CD4-positive, alpha-beta T cell (primary cell): ENCODE data around the gene DUS4L. TPM values are rescaled to one million over a fixed set of nuclear protein-coding genes. Genes with fewer than 3 reads are reported as not detected.

Source experiments
- ATAC-seq: fragments of 200-7000 bp; cut with Tn5 transposase; one replicate; pipeline ENCODE4 v1.10.0; 2022; ENCODE audit warnings: mild to moderate bottlenecking; ENCODE audit not compliant: poor library complexity
- CTCF ChIA-PET: fragments of 350-600 bp; sonication (Branson Sonifier 250); formaldehyde crosslinking; loops from one replicate; lab custom pipeline; 2021; ENCODE audit warnings: antibody characterized with exemption, inconsistent platforms; lab: Charles Lee
- POLR2A ChIA-PET: fragments of 350-600 bp; sonication (Branson Sonifier 250); formaldehyde crosslinking; loops from one replicate; lab custom pipeline; 2021; ENCODE audit warnings: antibody characterized with exemption, inconsistent platforms; lab: Charles Lee
- DNase-seq, 14 experiments: peaks; one replicate each; pipeline ENCODE4 v3.0.0-alpha.2; 2013 to 2020; ENCODE audit warnings: mixed read lengths in 2 of 14
- H3K27ac ChIP-seq, 2 donors: one replicate each; pipeline versions ENCODE4 v1.5.1 to v1.7.0; 2013; ENCODE audit warnings: low read length in 2 of 2, low read depth in 1 of 2, mild to moderate bottlenecking in 1 of 2
- H3K27me3 ChIP-seq, 2 experiments: 1 replicate in 1 of 2; 2 replicates in 1 of 2; pipeline versions ENCODE4 v1.6.1 to v1.7.0; 2013; ENCODE audit warnings: low read length in 2 of 2, control low read depth in 1 of 2, mild to moderate bottlenecking in 1 of 2, moderate library complexity in 1 of 2; ENCODE audit not compliant: insufficient read depth in 2 of 2, control insufficient read depth in 1 of 2
- H3K36me3 ChIP-seq: one replicate; pipeline ENCODE4 v1.6.1; 2013; ENCODE audit warnings: low read length, control low read depth; ENCODE audit not compliant: insufficient read depth
- H3K4me1 ChIP-seq: one replicate; pipeline ENCODE4 v1.6.1; 2013; ENCODE audit warnings: low read length, control low read depth; ENCODE audit not compliant: insufficient read depth
- H3K4me3 ChIP-seq: one replicate; pipeline ENCODE4 v1.5.1; 2013; ENCODE audit warnings: mild to moderate bottlenecking, low read length, moderate library complexity
- H3K9me3 ChIP-seq, 2 experiments: 1 replicate in 1 of 2; 2 replicates in 1 of 2; pipeline versions ENCODE4 v1.6.1 to v1.7.0; 2013; ENCODE audit warnings: low read length in 2 of 2, mild to moderate bottlenecking in 2 of 2, control low read depth in 1 of 2, moderate library complexity in 1 of 2; ENCODE audit not compliant: control insufficient read depth in 1 of 2, insufficient read depth in 1 of 2
- H3K27ac Mint-ChIP-seq: one replicate; pipeline ENCODE4 v1.8.0; 2020; ENCODE audit warnings: mixed read lengths
- H3K27me3 Mint-ChIP-seq: one replicate; pipeline ENCODE4 v1.8.0; 2021; ENCODE audit warnings: mixed read lengths
- H3K36me3 Mint-ChIP-seq: one replicate; pipeline ENCODE4 v1.8.0; 2021; ENCODE audit warnings: low read depth, mixed read lengths
- H3K4me1 Mint-ChIP-seq: one replicate; pipeline ENCODE4 v1.8.0; 2021; ENCODE audit warnings: low read depth, mixed read lengths
- H3K4me3 Mint-ChIP-seq: one replicate; pipeline ENCODE4 v1.8.0; 2020; ENCODE audit warnings: mild to moderate bottlenecking, mixed read lengths
- H3K9me3 Mint-ChIP-seq: one replicate; pipeline ENCODE4 v1.8.0; 2020; ENCODE audit warnings: mixed read lengths
- CTCF ChIP-seq: fragments of 200-600 bp; IDR thresholded peaks from one replicate; pipeline ENCODE4 v1.8.0; 2022; ENCODE audit warnings: antibody characterized with exemption, mild to moderate bottlenecking
- intact Hi-C, 2 experiments: fragments of 100-400 bp; cut with DNase I in 1 of 2; cut with micrococcal nuclease in 1 of 2; formaldehyde crosslinking; loops; one replicate each; pipeline versions ENCODE4 v1.15.1 to v1.9.0; 2023 to 2025; cut with DNase I, micrococcal nuclease
- total RNA-seq, 174 experiments: library from RNA in 2 of 174; stranded (reverse) in 2 of 174; gene quantifications; one replicate each; pipeline ENCODE4 v1.2.3 and lab custom pipeline; 2021 to 2026

Gene DUS4L
- total RNA-seq, 2 experiments from 2014 or later = 14.3 to 14.4 TPM

- DNase-seq (no peak), ATAC-seq (no peak)
- H3K4me3 ChIP-seq = no peak overlapping the region
- no peak overlapping the region for H3K27ac ChIP-seq
- no peak overlapping the region for H3K27ac Mint-ChIP-seq
- ChIA-PET POLR2A (no interaction called here), CTCF (no interaction called here)
- H3K9me3 Mint-ChIP-seq = no peaks in the 10 kb centered on the region
- H3K27me3 ChIP-seq = no peaks in the 10 kb centered on the region
- H3K4me1 ChIP-seq = no peaks in the 10 kb centered on the region
- H3K4me3 Mint-ChIP-seq = no peak overlapping the region
- H3K36me3 ChIP-seq = peaks cover 19% of the 10 kb centered on the region
- no peaks in the 10 kb centered on the region for H3K9me3 ChIP-seq
- peaks cover 47% of the 10 kb centered on the region for H3K36me3 Mint-ChIP-seq
- no peaks in the 10 kb centered on the region for H3K4me1 Mint-ChIP-seq
- no peaks in the 10 kb centered on the region for H3K27me3 Mint-ChIP-seq
- intact Hi-C loops = no loop called here
- TF ChIP-seq CTCF = no peak
These were observed 50.2 kb downstream of the DUS4L start for GRCh38 chr7:107613948-107614347.

GRCh38 chr7:107614425-107614824 is 50.7 kb downstream of the DUS4L start:
- Mint-ChIP-seq H3K36me3 (peaks cover 47% of the 10 kb centered on the region), H3K9me3 (no peaks in the 10 kb centered on the region), H3K4me1 (no peaks in the 10 kb centered on the region), H3K27me3 (no peaks in the 10 kb centered on the region), H3K27ac (no peak overlapping the region), H3K4me3 (no peak overlapping the region)
- no peak overlapping the region for H3K4me3 ChIP-seq
- DNase-seq (no peak), ATAC-seq (no peak)
- H3K4me1 ChIP-seq = no peaks in the 10 kb centered on the region
- no peaks in the 10 kb centered on the region for H3K9me3 ChIP-seq
- H3K27me3 ChIP-seq = no peaks in the 10 kb centered on the region
- H3K27ac ChIP-seq = no peak overlapping the region
- peaks cover 17% of the 10 kb centered on the region for H3K36me3 ChIP-seq
- ChIA-PET POLR2A (no interaction called here), CTCF (no interaction called here)
- intact Hi-C loops = no loop called here
- TF ChIP-seq CTCF = no peak

DNA sequence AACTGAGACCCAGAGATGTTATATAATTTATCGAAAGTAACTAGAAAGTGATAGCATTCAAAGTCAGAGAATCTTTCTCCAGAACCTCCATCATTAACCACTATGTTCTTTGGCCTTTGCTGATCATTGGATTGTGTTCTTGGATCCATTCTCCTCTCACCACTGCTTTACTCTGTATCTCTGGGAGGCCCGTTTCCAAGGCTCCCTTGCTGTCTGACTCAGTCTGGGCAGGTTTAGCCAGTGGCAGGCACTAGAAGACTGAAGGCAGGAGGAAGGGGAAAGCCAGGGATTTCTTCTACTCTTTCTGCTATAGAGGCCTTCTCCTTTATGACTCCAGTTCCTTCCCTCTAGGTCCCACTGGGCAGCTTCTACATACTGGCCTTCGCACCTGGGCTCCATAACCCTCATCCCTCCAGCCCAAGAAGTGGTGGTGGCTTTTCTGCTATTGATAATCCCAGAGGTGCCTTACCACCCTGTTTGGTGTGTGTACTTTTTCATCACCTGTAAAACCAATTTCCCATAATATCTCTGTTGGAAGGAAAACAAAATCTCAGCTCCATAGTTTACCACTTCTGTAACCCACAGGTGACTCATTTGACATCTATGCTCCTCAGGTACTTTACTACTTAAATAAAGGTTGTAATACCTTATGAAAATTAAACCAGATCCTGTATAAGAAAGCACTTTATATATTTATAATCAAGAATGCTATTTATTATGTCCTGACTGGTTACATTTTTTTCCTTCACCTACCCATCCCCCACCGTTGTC is 52.3 kb downstream of the DUS4L start:
- Histone ChIP-seq H3K4me1 (no peaks in the 10 kb centered on the region), H3K9me3 (no peaks in the 10 kb centered on the region), H3K27me3 (no peaks in the 10 kb centered on the region), H3K27ac (no peak overlapping the region), H3K4me3 (no peak overlapping the region), H3K36me3 (peaks cover 17% of the 10 kb centered on the region)
- Mint-ChIP-seq H3K27me3 (no peaks in the 10 kb centered on the region), H3K4me1 (no peaks in the 10 kb centered on the region), H3K36me3 (peaks cover 54% of the 10 kb centered on the region), H3K9me3 (no peaks in the 10 kb centered on the region), H3K4me3 (no peak overlapping the region), H3K27ac (no peak overlapping the region)
- no peak for DNase-seq
- intact Hi-C loops = no loop called here
- no peak for TF ChIP-seq CTCF
- no peak for ATAC-seq
- CTCF ChIA-PET = no interaction called here
- POLR2A ChIA-PET = interaction anchor here (1.1 kb wide), 1 partner anchor 11 kb away, joined by 3 read pairs; no protein-coding TSS in a partner anchor
